ENCODE measurements around the gene BABAM1.
A peak's percentile ranks its signal among the peaks of the same experiment; 100 is the strongest.
"Not testable (repeated sequence)": the region's sequence is repeated elsewhere in the genome, so short reads cannot be mapped to it uniquely, and the experiment has no call there.

The BABAM1 gene

GRCh38 chr19:17275441-17276175, 8.4 kb downstream of the BABAM1 start:
- no peak for DNase-seq

- no peak for DNase-seq
Observed at GRCh38 chr19:17279436-17279835, 12.2 kb downstream of the BABAM1 start.

GRCh38 chr19:17281391-17282304, 14.4 kb downstream of the BABAM1 start, which contains the start of gene ANKLE1:
Gene ANKLE1 (plus strand): TSS chr19:17281901. CDS start chr19:17281921, 20 bp downstream.
- DNase-seq, result peak; percentile 81 to 82

DNA sequence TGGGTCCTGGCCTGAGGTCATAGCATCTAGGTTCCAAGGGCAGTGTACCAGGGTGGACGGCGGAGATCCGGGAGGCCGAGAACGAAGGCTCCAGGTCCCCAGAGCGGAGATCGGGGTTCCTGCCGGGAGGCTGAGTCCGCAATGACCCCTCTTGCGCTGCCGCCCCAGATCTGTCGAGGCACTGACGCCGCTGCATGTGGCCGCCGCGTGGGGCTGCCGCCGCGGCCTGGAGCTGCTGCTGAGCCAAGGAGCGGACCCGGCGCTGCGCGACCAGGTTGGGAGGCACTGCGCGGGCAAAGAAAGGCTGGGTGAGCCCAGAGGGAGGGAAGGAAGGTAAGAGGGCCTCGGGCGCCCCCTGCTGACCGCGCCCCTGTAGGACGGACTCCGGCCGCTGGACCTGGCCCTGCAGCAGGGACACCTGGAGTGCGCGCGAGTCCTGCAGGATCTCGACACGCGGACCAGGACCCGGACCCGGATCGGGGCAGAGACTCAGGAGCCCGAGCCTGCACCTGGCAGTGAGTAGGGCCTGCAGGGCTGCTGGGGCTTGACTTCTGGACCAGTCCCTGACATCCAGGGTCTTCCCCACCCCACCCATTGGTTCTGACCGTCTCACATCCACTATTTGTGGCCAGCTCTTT, 15.4 kb downstream of the BABAM1 start:
- peak; percentile 72 to 79 for DNase-seq

DNA sequence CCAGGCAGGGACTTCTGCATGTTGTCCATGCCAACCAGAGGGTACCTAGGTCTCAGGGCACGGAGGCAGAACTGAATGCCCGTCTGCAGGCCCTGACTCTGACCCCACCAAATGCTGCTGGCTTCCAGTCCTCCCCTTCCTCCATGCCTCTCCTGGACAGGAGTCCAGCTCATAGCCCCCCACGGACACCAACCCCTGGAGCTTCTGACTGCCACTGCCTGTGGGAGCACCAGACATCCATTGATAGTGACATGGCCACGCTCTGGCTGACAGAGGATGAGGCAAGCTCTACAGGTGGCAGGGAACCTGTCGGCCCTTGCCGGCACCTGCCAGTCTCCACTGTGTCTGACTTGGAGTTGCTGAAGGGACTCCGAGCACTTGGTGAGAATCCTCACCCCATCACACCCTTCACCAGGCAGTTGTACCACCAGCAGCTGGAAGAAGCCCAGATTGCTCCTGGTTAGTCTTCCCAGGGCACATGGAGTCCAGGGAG, 16.3 kb downstream of the BABAM1 start:
- DNase-seq, result no peak

DNA sequence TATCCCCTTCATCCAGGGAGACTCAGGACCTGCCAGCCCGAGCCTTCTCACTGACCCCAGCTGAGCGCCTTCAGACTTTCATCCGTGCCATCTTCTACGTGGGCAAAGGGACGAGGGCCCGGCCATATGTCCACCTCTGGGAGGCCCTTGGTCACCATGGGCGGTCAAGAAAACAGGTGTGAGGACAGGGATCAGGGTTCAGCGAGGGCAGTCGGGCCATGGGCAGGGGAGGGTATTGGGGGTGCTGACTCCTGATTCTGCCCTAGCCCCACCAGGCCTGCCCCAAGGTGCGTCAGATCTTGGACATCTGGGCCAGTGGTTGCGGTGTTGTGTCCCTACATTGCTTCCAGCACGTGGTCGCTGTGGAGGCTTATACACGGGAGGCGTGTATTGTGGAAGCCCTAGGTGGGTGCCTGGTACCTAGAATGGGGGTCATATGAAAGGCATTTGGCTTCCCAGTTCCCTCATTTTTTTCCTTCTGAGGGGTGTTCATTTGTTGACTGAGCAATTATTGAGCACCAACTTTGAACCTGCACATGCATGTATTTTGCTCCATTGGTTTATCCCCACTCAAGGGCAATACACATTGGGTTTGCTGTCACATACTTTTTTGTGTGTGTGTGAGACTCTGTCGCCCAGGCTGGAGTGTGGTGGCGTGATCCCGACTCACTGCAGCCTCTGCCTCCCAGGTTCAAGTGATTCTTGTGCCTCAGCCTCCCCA, 18.3 kb downstream of the BABAM1 start:
- DNase-seq, result no peak

- no peak for DNase-seq
Observed at GRCh38 chr19:17286263-17286662, 19.0 kb downstream of the BABAM1 start.

GRCh38 chr19:17286752-17287151, 19.5 kb downstream of the BABAM1 start:
- DNase-seq, result no peak

- DNase-seq, result no peak
Observed at GRCh38 chr19:17289489-17289888, 22.2 kb downstream of the BABAM1 start.

DNA sequence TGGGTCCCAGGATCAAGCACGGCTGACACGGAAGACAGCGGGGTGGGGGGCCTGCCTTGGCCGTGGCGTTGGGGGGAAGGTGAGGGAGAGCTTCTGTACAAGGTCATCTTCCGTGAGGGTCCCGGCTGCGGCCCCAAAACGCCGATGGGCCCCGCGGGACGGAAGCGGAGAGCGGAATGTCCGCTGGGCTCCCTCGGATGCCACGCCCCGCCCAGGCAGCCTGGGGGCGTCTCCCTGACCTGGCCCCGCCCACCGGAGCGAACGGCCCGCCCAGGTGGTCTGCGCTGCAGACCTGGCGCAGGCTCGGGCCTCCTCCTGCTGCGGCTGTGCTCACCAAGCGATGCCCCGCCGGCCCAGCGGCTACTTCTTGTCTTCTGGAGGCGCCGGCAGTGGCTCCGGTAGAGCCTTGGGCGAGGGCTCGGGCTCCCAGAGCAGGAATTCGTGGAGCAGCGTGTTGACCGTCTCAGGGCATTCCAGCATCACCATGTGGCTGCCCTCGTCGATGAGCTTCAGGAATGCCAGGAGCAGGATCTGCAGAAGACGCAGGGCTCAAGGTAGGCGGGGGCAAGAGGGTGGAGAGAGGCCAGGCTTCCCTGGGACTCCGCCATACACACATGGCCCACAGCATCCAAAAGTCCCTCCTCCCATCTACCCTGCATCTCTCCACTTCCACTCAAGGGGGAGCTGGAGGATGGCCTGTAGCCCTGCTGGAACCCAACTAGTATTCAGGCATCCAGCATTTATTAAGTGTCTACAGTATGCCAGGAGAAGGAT, 25.2 kb downstream of the BABAM1 start:
- peak; percentile 79 to 85 for DNase-seq

- DNase-seq, result no peak
Observed at GRCh38 chr19:17293605-17294004, 26.4 kb downstream of the BABAM1 start.

DNA sequence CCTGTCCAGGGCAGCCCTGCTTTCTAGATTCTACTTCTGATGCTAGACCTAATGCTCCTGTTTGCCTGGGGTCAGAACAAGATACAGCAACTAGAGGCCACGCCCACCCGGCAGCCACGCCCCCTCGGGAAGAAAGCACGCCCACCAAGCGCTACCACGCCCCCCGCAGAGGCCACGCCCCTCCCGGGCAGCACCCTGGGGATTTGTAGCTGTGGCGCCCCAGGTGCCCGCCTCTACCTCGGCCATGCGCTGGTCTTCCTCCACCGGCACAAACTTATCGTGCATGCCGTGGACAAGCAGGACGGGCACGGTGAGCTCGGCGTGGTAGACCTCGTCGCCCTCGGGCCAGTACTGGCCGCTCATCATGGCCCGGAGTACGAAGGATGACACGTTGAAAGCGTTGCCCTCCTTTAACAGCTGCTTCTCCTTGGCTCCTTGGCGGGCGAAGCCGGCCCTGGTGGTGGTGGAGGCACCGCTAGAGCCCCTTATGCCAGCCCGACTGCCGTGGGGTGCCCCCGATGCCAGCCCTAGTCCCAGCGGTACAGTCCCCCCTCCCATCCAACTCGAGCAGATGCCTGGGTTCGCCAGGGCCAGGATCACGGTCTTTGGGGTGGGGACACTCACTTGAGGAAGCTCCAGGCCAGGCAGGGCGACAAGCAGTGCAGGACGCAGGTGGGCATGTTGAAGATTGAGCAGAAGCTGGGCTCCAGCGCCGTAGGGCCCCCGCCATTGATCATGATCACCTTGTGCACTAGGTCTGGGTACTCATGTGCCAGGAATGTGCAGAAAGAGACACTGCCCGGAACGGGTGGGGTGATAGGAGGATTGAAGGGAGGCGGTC, 27.0 kb downstream of the BABAM1 start:
- peak; percentile 35 to 49 for DNase-seq

- DNase-seq, result not testable (repeated sequence)
Observed at GRCh38 chr19:17295551-17295950, 28.3 kb downstream of the BABAM1 start.

DNA sequence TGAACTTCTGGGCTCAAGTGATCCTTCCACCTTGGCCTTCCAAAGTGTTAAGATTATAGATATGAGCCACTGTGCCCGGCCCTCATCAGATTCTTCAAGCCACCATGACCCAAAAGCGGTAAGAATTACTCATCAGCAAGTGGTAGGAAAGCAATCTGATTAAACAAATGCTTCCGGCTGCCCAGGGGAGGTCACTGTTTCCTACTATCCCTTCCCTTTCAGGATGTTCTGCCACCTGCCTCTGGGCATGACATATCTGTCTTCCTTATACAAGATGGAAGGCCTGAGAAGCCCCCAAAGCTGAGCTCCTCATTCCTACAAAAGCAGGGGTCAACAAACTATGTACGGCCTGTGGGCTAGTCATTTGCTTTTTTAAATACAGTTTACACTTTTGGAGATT, 29.0 kb downstream of the BABAM1 start:
- DNase-seq, result peak in 1 of 2 experiments; percentile 25

GRCh38 chr19:17296976-17297375, 29.7 kb downstream of the BABAM1 start:
- no peak for DNase-seq

GRCh38 chr19:17300992-17301619, 33.9 kb downstream of the BABAM1 start:
- DNase-seq, result no peak

DNA sequence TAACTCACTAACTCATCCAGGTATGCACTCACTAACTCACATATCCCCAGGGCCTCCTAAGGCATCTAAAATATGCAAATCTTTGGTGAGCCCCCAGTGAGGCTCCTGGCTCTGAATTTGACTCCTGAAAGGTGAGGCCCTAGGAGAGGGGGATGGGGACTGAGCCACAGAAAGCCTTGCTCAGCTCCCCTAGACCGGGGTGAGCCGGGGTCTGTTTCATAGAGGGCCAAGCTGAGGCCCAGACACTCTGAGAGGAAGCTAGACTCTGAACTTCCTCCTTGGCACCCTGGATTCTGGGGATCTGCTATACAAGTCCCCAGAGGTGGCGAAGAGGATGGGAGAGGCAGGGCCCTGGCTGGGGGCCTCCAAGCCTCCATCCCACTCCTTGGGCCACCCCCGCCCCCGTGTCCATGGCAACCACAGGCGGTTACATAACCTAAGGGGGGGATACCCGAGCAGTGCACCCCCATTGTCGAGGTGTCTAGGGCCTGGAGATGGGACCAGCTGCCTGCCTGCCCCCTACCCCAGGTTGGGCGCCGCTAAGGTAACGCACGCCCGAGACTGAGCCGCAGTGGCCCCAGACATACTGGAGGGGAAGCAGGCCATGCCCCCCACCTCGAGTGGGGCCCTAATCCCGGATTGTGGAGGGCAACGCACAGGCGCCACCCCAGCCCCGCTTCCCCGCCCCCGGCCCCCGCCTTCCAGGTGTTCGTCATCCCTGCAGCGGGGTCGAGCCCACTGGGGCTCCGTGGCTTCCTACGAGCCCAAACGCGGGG, 35.3 kb downstream of the BABAM1 start:
- DNase-seq, result peak; percentile 76 to 81

- DNase-seq, result peak; percentile 90 to 91
Observed at GRCh38 chr19:17303167-17303939, 36.1 kb downstream of the BABAM1 start, which contains the start of gene ABHD8. Gene ABHD8 (minus strand): TSS chr19:17303425. CDS start chr19:17301616, 1,809 bp downstream.

DNA sequence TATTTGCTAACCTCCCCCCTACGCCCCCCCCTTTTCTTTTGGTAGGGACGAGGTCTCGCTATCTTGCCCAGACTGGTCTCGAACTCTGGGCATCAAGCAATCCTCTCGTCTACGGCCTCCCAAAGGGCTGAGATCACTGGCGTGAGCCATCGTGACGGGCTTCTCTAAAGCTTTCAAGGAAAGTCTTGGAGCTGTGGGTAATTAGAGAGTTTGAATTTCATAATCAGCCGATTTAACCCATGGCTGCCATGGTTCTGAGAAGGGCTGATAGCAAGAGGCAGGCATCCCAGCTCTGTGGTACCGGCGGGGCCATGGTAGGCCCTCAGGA, 36.7 kb downstream of the BABAM1 start:
- DNase-seq, result no peak

Measured in Kasumi-1 (cell line).